Activated T-cell treated with anti-CD3 and anti-CD28 coated beads, Interleukin-2, amount 50 U/mL, for 1 hour (primary cell): ENCODE results near the gene HDAC9.

Experiments
- DNase-seq: peaks from one replicate; pipeline ENCODE4 v3.0.0-alpha.2; 2020

HDAC9 gene

GRCh38 chr7:18607025-18607424, 111.5 kb downstream of the HDAC9 start:
- DNase-seq: no peak

- no peak for DNase-seq
Measured at GRCh38 chr7:18610331-18610948, 114.9 kb downstream of the HDAC9 start.

GRCh38 chr7:18614841-18615240, 119.3 kb downstream of the HDAC9 start:
- DNase-seq: no peak

GRCh38 chr7:18619311-18619710, 123.8 kb downstream of the HDAC9 start:
- no peak for DNase-seq

- no peak for DNase-seq
Measured at GRCh38 chr7:18623389-18623788, 127.8 kb downstream of the HDAC9 start.

GRCh38 chr7:18624459-18624858, 128.9 kb downstream of the HDAC9 start:
- DNase-seq: no peak

GRCh38 chr7:18626086-18626485, 130.5 kb downstream of the HDAC9 start:
- DNase-seq: no peak

GRCh38 chr7:18626717-18627116, 131.2 kb downstream of the HDAC9 start:
- no peak for DNase-seq

GRCh38 chr7:18637516-18637915, 142.0 kb downstream of the HDAC9 start:
- DNase-seq: no peak

GRCh38 chr7:18638594-18639452, 143.3 kb downstream of the HDAC9 start:
- DNase-seq: no peak

- no peak for DNase-seq
Measured at GRCh38 chr7:18639711-18640110, 144.2 kb downstream of the HDAC9 start.

- DNase-seq: no peak
Measured at GRCh38 chr7:18644981-18645380, 149.4 kb downstream of the HDAC9 start.

GRCh38 chr7:18647582-18647981, 152.0 kb downstream of the HDAC9 start:
- DNase-seq: no peak

GRCh38 chr7:18648849-18649758, 153.6 kb downstream of the HDAC9 start:
- DNase-seq: no peak

GRCh38 chr7:18653381-18654155, 158.0 kb downstream of the HDAC9 start:
- no peak for DNase-seq

GRCh38 chr7:18654709-18655108, 159.2 kb downstream of the HDAC9 start:
- DNase-seq: no peak

- DNase-seq: no peak
Measured at GRCh38 chr7:18655506-18655905, 160.0 kb downstream of the HDAC9 start.

- no peak for DNase-seq
Measured at GRCh38 chr7:18655912-18656311, 160.4 kb downstream of the HDAC9 start.

- no peak for DNase-seq
Measured at GRCh38 chr7:18656362-18656761, 160.8 kb downstream of the HDAC9 start.

- DNase-seq: no peak
Measured at GRCh38 chr7:18659746-18660145, 164.2 kb downstream of the HDAC9 start.

- DNase-seq: no peak
Measured at GRCh38 chr7:18663321-18663720, 167.8 kb downstream of the HDAC9 start.

- peak; percentile 33 for DNase-seq
Measured at GRCh38 chr7:18666107-18666728, 170.7 kb downstream of the HDAC9 start.
